ENCODE data around the gene FAM131B. TPM values are rescaled to one million over a fixed set of nuclear protein-coding genes. Genes with fewer than 3 reads are reported as not detected.

The FAM131B gene
- total and polyA plus RNA-seq, 10 donors = 0.04 to 1.4 (median 0.38) TPM

GRCh38 chr7:143331179-143331801 is 31.2 kb downstream of the FAM131B start:
- H3K36me3 ChIP-seq = no peaks in the 10 kb centered on the region
- no peaks in the 10 kb centered on the region for H3K9me3 ChIP-seq
- H3K27me3 ChIP-seq (replicated peaks in 1 of 7) = no peaks in the 10 kb centered on the region
- DNase-seq = no peak
- intact Hi-C loops (cut with DNase I; ENCODE audit: low total_unique reads) = no loop called here
- peaks cover 0 to 7% (median 0%) of the 10 kb centered on the region in 6 donors for H3K4me1 ChIP-seq
- 86 to 93% (median 87%) methylated on average over 8 of the region's 8 CpGs for WGBS, 5 donors
- H3K27ac ChIP-seq = no peak overlapping the region
- no peak overlapping the region for H3K4me3 ChIP-seq
- no peak for TF ChIP-seq POLR2AphosphoS5 (IDR thresholded peaks at IDR 0.05)
- TF ChIP-seq CTCF (IDR thresholded peaks at IDR 0.05 in 8 of 11, conservative IDR thresholded peaks at IDR 0.05 in 3 of 11) = no peak
- TF ChIP-seq POLR2A (IDR thresholded peaks at IDR 0.05) = no peak

DNA sequence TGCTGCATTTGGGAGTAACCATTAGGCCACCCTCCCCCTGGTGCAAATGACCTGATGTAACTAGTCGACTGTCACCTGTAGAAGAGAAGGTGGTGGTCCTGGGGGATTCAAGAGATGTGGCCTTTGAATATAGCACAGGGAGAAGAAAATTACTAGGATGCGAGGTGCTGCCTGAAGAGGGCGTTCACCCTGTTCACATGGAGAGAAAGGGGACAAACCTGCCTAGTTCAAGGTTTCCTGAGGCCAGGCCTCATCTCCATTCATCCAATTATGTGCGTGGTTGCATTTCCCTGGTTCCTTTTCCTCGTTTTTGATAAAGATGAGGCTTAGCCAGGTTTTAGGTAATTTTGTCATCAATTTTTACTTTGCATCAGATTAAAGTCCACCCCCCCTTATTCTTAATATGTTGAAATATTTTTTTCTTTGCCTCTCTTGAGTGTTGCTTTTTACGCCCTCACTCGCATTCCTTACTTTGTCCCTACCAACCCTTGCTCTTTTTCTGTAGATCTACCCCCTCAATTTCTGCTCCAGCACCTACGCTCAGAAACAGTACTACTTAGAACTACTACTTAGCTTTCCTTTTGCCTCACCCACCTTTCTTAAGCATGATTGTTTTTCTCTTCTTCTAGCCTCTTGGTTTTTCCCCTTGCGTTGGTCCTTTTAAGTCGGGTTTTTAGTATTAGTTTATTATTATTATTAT is 32.9 kb downstream of the FAM131B start:
- Histone ChIP-seq H3K4me3 (no peak overlapping the region), H3K36me3 (no peaks in the 10 kb centered on the region), H3K9me3 (no peaks in the 10 kb centered on the region), H3K27ac (no peak overlapping the region), H3K27me3 (replicated peaks in 1 of 7) (no peaks in the 10 kb centered on the region), H3K4me1 (peaks cover 0 to 18% (median 3%) of the 10 kb centered on the region in 6 donors)
- no peak for DNase-seq
- TF ChIP-seq POLR2A (IDR thresholded peaks at IDR 0.05) (no peak), CTCF (IDR thresholded peaks at IDR 0.05 in 8 of 11, conservative IDR thresholded peaks at IDR 0.05 in 3 of 11) (no peak), POLR2AphosphoS5 (IDR thresholded peaks at IDR 0.05) (no peak)
- intact Hi-C loops (cut with DNase I; ENCODE audit: low total_unique reads) = no loop called here
- 90 to 93% (median 91%) methylated on average over 10 of the region's 10 CpGs for WGBS, 5 donors

- H3K27me3 ChIP-seq (replicated peaks in 1 of 7) = no peaks in the 10 kb centered on the region
- H3K36me3 ChIP-seq = no peaks in the 10 kb centered on the region
- TF ChIP-seq POLR2A (IDR thresholded peaks at IDR 0.05) = no peak
- TF ChIP-seq CTCF (IDR thresholded peaks at IDR 0.05 in 8 of 11, conservative IDR thresholded peaks at IDR 0.05 in 3 of 11) = no peak
- no peak for TF ChIP-seq POLR2AphosphoS5 (IDR thresholded peaks at IDR 0.05)
- DNase-seq = no peak
- H3K9me3 ChIP-seq = no peaks in the 10 kb centered on the region
- H3K4me3 ChIP-seq = no peak overlapping the region
- intact Hi-C loops (cut with DNase I; ENCODE audit: low total_unique reads) = no loop called here
- peak overlapping the region in 2 of 8 donors; percentile 33 to 46 for H3K27ac ChIP-seq
- WGBS, 5 donors = 74 to 87% (median 81%) methylated on average over 5 of the region's 5 CpGs
- H3K4me1 ChIP-seq = peaks cover 0 to 28% (median 5%) of the 10 kb centered on the region in 6 donors
Observed at GRCh38 chr7:143327903-143328302, 34.6 kb downstream of the FAM131B start.

DNA sequence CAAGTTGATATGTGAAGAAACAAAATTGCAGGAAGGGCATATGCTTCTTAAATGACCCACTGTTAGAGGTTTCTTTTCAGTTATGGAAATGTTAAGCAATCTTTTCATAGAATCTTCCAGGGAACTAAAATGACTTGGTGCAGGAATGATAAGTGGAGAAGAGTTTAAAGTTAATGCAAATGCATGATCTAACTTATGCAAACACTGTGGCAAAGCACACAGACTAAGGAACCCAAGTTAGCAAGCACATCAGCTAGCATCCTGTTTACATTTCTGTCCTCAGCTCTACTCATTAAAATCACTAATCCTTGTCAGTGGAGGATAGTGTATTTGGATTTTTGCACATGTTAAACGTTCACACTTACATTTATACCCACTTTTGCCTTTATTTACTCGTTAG is 37.3 kb downstream of the FAM131B start:
- 55 to 74% (median 58%) methylated on average over 2 of the region's 2 CpGs for WGBS, 5 donors
- Histone ChIP-seq H3K4me3 (no peak overlapping the region), H3K27me3 (replicated peaks in 1 of 7) (no peaks in the 10 kb centered on the region), H3K36me3 (no peaks in the 10 kb centered on the region), H3K9me3 (no peaks in the 10 kb centered on the region), H3K27ac (peak overlapping the region in 2 of 8 donors; percentile 25 to 48), H3K4me1 (peaks cover 0 to 40% (median 10%) of the 10 kb centered on the region in 6 donors)
- no peak for TF ChIP-seq POLR2AphosphoS5 (IDR thresholded peaks at IDR 0.05)
- intact Hi-C loops (cut with DNase I; ENCODE audit: low total_unique reads) = no loop called here
- DNase-seq = no peak

Data from spleen (tissue), 11 donors.